EL (cell line): ENCODE data around the gene RPS2.
A peak's percentile ranks its signal among the peaks of the same experiment; 100 is the strongest.
"Not testable (repeated sequence)": the region's sequence is repeated elsewhere in the genome, so short reads cannot be mapped to it uniquely, and the experiment has no call there.

Source experiments
- DNase-seq: peaks from one replicate; pipeline ENCODE4 v3.0.0-alpha.2; 2016

RPS2 gene

GRCh38 chr16:1964506-1965395, at the start of gene RPS2:
TSS of gene RPS2 (minus strand) at chr16:1964826. CDS start at chr16:1964625, 201 bp downstream.
- peak; percentile 98 for DNase-seq

GRCh38 chr16:2013527-2013926, 48.9 kb upstream of the RPS2 start:
- DNase-seq, result no peak

DNA sequence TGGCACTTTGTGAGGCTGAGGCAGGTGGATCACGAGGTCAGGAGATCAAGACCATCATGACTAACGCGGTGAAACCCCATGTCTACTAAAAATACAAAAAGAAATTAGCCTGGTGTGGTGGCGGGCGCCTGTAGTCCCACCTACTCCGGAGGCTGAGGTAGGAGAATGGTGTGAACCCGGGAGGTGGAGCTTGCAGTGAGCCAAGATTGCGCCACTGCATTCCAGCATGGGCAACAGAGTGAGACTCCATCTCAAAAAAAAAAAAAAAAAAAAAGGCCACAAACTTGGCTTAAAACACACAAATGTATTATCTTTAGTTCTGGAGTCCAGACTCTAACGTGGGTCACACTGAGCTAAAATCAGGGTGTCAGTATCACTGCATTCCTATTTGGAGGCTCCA, 47.1 kb upstream of the RPS2 start:
- DNase-seq, result not testable (repeated sequence)

GRCh38 chr16:2009791-2010510, 45.3 kb upstream of the RPS2 start, which contains the start of gene ZNF598:
TSS of gene ZNF598 (minus strand) at chr16:2009821.
- peak; percentile 83 for DNase-seq

DNA sequence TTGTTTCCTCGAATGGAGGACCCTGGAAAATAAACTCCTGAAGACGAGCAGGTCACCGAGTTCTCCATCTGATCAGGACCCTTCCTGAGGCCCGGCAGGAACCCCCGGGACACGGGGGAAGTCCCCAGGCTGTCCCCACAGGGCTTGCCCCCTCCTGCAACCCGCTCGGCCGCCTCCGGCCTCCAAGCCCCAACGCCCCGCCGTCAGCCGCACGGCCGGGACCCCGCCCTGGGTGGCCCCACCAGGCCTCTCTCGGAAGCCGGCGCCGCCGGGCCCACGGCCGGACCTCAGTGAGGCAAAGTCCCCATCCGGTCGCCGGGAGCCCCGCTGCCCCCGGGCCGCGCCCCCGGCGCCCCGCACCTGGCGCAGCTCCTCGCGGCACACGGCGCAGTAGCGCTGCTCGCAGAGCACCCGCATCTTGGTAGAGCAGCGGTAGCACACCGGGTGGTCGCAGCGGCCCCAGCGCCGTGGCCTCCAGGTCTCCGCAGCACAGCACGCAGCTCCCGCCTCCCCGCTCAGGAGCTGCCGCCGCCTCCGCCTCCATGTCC, 44.6 kb upstream of the RPS2 start:
- no peak for DNase-seq

GRCh38 chr16:2008631-2009163, 44.1 kb upstream of the RPS2 start:
- peak; percentile 41 for DNase-seq

- DNase-seq, result peak; percentile 60
Measured at GRCh38 chr16:2008009-2008526, 43.4 kb upstream of the RPS2 start.

DNA sequence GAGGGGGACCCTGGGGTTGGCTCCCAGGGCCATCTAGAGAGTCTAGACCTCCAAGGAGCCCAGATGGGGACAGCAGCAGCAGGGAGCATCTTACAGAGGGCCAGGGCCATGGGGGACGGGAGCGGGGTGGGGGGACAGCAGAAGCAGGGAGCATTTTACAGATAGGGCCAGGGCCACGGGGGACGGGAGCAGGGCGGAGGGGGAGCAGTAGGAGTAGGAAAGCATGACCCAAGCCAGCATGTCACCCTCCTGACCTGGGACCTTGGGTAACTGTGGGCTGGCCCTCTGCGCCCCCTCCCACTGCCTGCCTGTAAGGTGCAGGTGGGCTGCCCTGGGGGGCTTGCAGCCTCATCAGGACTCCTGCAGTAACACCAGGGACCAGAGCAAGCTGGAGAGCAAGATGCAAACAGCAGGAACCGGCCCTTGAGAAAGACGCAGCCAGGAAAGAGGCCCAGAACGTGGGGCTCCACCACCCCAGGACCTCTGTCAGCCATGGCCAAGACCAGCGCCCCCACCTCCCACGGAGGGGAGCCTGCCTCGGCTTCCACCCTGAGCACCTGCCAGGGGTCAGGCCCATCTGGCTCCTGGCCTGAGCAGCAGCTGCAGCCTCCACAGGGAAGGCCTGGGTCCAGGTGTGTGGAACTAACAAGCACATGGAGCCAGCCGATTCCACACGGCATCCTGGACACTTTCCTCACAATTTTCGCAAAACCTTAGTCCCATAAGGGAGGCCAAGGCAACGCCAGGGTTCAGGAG, 42.6 kb upstream of the RPS2 start:
- no peak for DNase-seq

- DNase-seq, result no peak
Measured at GRCh38 chr16:2006317-2006716, 41.7 kb upstream of the RPS2 start.

- DNase-seq, result no peak
Measured at GRCh38 chr16:2005646-2006045, 41.0 kb upstream of the RPS2 start.

- no peak for DNase-seq
Measured at GRCh38 chr16:2004795-2005517, 40.3 kb upstream of the RPS2 start.

DNA sequence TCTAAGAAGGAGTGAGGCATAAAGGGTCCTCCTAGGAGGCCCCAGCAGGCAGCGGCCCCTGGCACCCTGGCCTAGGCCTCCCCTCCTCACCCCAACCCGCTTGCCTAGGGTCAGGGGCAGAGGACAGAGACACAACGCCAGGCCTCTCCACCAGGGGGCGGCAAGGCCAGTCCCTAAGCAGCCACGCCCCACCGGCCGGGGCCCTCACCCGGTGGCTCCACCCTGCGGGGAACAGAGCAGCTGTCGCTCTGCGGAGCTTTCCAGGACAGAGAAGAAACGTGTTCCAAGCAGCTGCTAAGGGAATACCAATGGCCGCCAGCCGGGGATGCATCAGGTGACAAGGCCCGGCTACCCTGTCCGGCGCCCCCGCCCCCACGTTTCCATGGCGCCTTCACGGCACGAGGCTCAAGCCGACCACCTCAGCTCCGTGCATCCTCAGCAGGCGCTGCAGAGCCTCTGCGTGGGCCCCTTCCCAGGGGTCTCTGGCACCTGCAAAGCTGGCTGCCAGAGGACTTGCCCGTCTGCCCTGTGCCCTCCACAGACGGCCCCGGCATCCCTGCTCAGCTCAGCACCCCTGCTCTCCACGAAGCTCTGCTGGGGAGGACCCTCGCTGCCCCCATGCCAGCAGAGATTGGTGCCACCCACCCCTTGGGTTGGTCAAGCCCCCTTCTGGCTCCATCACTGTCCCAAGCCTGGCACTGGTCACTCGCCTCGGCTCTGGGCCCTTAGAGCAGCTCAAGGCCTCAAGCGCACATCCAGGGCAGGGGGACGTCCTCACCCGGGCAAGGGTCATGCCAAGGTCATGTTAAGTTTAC, 39.4 kb upstream of the RPS2 start:
- DNase-seq, result peak; percentile 76

GRCh38 chr16:2003231-2003826, 38.7 kb upstream of the RPS2 start:
- no peak for DNase-seq

- no peak for DNase-seq
Measured at GRCh38 chr16:2002406-2003230, 38.0 kb upstream of the RPS2 start.

DNA sequence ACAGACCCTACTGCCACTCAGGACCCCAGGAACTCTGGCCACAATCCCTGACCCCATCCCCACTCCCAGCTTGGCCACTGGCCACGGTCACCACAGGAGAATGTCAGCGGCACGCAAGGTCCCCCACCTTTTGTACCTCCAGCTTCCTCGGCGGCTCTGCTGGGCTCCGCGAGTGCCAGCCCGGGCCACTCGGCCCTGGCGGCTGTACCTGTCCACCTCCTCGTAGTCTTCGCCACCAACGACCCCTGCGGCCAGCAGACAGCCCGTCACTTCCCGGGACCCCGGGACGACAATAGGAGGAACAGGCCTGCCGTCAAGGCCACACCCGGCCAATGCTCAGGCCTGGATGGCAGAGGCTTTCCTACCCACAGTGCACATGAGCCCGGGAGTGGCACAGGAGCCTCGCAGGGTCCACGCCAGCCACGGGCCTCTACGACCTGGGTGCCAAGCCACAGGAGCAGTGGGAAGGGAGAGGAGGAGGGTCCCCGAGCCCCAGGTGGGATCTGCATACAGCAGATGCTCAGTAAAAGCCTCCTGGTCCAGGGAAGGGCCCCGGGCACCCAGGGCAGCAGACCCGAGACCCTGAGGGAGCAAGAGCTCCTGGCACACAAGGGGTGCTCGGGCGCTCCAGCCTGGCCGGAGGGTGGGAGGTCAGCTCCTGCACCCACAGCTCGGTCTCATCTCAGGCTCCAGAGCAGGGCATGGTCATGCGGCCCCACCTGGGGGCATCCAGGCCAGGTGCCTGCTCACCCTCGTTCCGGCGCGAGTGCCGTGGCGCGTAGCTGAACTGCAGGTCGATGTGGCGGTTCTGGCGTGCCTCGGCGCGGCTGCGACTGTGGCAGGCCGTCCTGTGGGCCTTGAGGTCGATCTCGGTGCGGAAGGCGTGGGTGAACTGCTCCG, 37.1 kb upstream of the RPS2 start:
- no peak for DNase-seq

DNA sequence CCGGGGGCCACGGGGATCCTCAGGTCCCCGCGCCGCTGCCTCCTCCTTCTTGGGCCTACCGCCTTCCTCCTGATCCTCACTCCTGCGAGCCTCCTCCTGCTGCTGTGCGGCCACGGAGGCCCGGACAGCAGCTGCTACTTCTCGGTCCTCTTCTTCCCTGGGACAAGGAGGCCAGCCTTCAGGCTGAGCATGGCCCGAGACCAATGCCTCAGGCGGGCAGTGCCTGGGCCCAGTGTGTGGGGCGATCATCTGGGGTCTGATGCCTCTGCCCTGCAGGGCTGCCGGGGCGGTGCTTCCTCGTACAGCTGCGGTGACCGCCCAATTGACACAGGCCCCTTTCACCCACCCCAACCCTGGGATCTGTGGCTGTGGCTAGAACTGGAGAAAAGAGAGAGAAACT, 36.4 kb upstream of the RPS2 start:
- no peak for DNase-seq

DNA sequence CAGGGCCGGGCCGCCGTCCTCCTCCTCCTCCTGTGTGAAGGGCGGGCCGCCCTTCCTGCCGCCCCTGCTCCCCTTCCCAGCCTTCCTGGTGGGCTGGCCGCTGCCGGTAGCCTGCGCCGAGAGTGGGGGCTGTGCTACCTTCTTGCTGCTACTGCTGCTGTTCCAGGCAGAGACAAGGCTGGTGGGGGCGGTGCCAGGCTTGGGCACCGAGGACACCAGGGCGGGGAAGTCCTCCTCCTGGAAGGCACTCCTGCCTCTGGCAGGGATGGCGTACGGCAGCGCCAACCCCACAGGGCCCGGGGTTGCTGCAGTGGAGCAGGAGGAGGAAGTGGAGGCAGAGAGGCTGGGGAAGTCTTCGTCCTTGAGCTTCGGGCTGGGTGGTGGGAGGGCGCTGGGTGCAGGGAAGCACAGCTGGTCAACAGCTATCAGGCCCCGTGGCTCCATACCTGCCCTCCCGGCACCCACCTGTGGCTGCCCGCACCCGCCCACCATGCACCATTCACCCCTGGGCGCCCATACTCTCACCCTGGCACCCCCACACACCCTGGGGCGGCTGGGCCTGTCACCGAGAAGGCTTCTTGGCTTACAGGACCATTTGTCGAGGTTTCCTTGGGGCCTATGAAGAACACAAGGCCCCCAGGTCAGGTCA, 35.4 kb upstream of the RPS2 start:
- DNase-seq, result no peak
